HG03060 (cell line): ENCODE results near the gene UCHL3.
"Not testable (repeated sequence)": the region's sequence is repeated elsewhere in the genome, so short reads cannot be mapped to it uniquely, and the experiment has no call there.

ENCODE experiments used
- ATAC-seq: cut with Tn5 transposase; IDR thresholded peaks from one replicate; pipeline ENCODE4 v1.9.1; 2021; ENCODE audit warnings: low read depth, moderate number of reproducible peaks; ENCODE audit not compliant: unreplicated experiment

Gene UCHL3

GRCh38 chr13:75545386-75545785 lies 4.2 kb upstream of the UCHL3 start:
- not testable (repeated sequence) for ATAC-seq

- no peak for ATAC-seq
Measured at GRCh38 chr13:75547917-75548316, 1.7 kb upstream of the UCHL3 start.

- ATAC-seq, result no peak
Measured at GRCh38 chr13:75550159-75550567, 572 bp downstream of the UCHL3 start.

- ATAC-seq, result no peak
Measured at GRCh38 chr13:75554464-75554863, 4.9 kb downstream of the UCHL3 start.

- ATAC-seq, result no peak
Measured at GRCh38 chr13:75554981-75555380, 5.4 kb downstream of the UCHL3 start.

GRCh38 chr13:75555836-75556235 lies 6.2 kb downstream of the UCHL3 start:
- no peak for ATAC-seq

GRCh38 chr13:75556961-75557360 lies 7.4 kb downstream of the UCHL3 start:
- no peak for ATAC-seq

GRCh38 chr13:75558145-75558840 lies 8.7 kb downstream of the UCHL3 start:
- ATAC-seq, result no peak

- no peak for ATAC-seq
Measured at GRCh38 chr13:75566658-75567057, 17.1 kb downstream of the UCHL3 start.

GRCh38 chr13:75569576-75569975 lies 20.0 kb downstream of the UCHL3 start:
- ATAC-seq, result no peak

GRCh38 chr13:75579529-75579928 lies 29.9 kb downstream of the UCHL3 start:
- no peak for ATAC-seq

GRCh38 chr13:75581874-75582640 lies 32.5 kb downstream of the UCHL3 start:
- no peak for ATAC-seq

- no peak for ATAC-seq
Measured at GRCh38 chr13:75583091-75583490, 33.5 kb downstream of the UCHL3 start.

GRCh38 chr13:75585153-75585552 lies 35.6 kb downstream of the UCHL3 start:
- no peak for ATAC-seq

GRCh38 chr13:75587679-75588078 lies 38.1 kb downstream of the UCHL3 start:
- ATAC-seq, result no peak

GRCh38 chr13:75596657-75597182 lies 47.1 kb downstream of the UCHL3 start:
- no peak for ATAC-seq

GRCh38 chr13:75600371-75600770 lies 50.8 kb downstream of the UCHL3 start:
- ATAC-seq, result no peak

- no peak for ATAC-seq
Measured at GRCh38 chr13:75603038-75603437, 53.4 kb downstream of the UCHL3 start.

GRCh38 chr13:75607447-75607846 lies 57.9 kb downstream of the UCHL3 start:
- no peak for ATAC-seq

GRCh38 chr13:75610466-75610865 lies 60.9 kb downstream of the UCHL3 start:
- no peak for ATAC-seq

- no peak for ATAC-seq
Measured at GRCh38 chr13:75612354-75612753, 62.8 kb downstream of the UCHL3 start.

- ATAC-seq, result no peak
Measured at GRCh38 chr13:75617230-75617629, 67.6 kb downstream of the UCHL3 start.
